Activated T-helper 2 cell treated with anti-CD3 and anti-CD28 coated beads, Interferon-gamma antibody, Interleukin-2, Interleukin-4, amounts not matched to agents 10 μg/mL and 5 μg/mL and 100 μg/mL, durations not matched to agents 14 hours and 24 hours and 36 hours (primary cell): ENCODE data around the gene GLB1L3. TPM values are rescaled to one million over a fixed set of nuclear protein-coding genes. Genes with fewer than 3 reads are reported as not detected.

Experiments
- DNase-seq: peaks from one replicate; pipeline ENCODE4 v3.0.0; 2021; ENCODE audit warnings: low spot score
- H3K27ac Mint-ChIP-seq: one replicate; pipeline ENCODE4 v1.8.0; 2021; ENCODE audit warnings: mixed read lengths
- H3K27me3 Mint-ChIP-seq: one replicate; pipeline ENCODE4 v1.8.0; 2021; ENCODE audit warnings: low read depth, mixed read lengths
- H3K36me3 Mint-ChIP-seq: one replicate; pipeline ENCODE4 v1.8.0; 2021; ENCODE audit warnings: low read depth, mixed read lengths
- H3K4me1 Mint-ChIP-seq: one replicate; pipeline ENCODE4 v1.8.0; 2021; ENCODE audit warnings: low read depth, mixed read lengths
- H3K4me3 Mint-ChIP-seq: one replicate; pipeline ENCODE4 v1.8.0; 2021; ENCODE audit warnings: low read depth, mild to moderate bottlenecking, moderate library complexity, mixed read lengths
- H3K9me3 Mint-ChIP-seq: one replicate; pipeline ENCODE4 v1.8.0; 2021; ENCODE audit warnings: mixed read lengths
- intact Hi-C: fragments of 100-400 bp; cut with micrococcal nuclease; formaldehyde crosslinking; loops from one replicate; pipeline ENCODE4 v1.15.1; 2023
- total RNA-seq: library from RNA; stranded (reverse); gene quantifications from 2 replicates; pipeline ENCODE4 v1.2.3, GENCODE V29; 2022

Gene GLB1L3, protein sequence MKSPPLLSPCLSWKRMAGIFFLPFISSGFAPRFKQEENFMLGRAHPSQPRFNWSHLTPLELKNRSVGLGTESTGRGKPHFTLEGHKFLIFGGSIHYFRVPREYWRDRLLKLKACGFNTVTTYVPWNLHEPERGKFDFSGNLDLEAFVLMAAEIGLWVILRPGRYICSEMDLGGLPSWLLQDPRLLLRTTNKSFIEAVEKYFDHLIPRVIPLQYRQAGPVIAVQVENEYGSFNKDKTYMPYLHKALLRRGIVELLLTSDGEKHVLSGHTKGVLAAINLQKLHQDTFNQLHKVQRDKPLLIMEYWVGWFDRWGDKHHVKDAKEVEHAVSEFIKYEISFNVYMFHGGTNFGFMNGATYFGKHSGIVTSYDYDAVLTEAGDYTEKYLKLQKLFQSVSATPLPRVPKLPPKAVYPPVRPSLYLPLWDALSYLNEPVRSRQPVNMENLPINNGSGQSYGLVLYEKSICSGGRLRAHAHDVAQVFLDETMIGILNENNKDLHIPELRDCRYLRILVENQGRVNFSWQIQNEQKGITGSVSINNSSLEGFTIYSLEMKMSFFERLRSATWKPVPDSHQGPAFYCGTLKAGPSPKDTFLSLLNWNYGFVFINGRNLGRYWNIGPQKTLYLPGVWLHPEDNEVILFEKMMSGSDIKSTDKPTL
- total RNA-seq = 14.5 and 15.4 TPM in 2 replicates

- intact Hi-C loops = loop anchor here (1.0 to 2.0 kb wide), 4 partner anchors 22 to 349 kb away; partner anchors contain the start of genes ACAD8, GLB1L2, THYN1 and VPS26B
- H3K9me3 Mint-ChIP-seq = peaks cover 5% of the 10 kb centered on the region
- H3K4me1 Mint-ChIP-seq = peaks cover 56% of the 10 kb centered on the region
- H3K27ac Mint-ChIP-seq = peak within 1 kb of the TSS; percentile 96
- H3K4me3 Mint-ChIP-seq = peak within 1 kb of the TSS; percentile 87
- DNase-seq = peak; percentile 82
- peaks cover 2% of the 10 kb centered on the region for H3K27me3 Mint-ChIP-seq
- H3K36me3 Mint-ChIP-seq = peaks cover 37% of the 10 kb centered on the region
These were observed at the start of gene GLB1L3 for GRCh38 chr11:134275534-134276395. TSS of gene GLB1L3 (plus strand) at chr11:134276379. CDS start at chr11:134276741, 362 bp downstream.

DNA sequence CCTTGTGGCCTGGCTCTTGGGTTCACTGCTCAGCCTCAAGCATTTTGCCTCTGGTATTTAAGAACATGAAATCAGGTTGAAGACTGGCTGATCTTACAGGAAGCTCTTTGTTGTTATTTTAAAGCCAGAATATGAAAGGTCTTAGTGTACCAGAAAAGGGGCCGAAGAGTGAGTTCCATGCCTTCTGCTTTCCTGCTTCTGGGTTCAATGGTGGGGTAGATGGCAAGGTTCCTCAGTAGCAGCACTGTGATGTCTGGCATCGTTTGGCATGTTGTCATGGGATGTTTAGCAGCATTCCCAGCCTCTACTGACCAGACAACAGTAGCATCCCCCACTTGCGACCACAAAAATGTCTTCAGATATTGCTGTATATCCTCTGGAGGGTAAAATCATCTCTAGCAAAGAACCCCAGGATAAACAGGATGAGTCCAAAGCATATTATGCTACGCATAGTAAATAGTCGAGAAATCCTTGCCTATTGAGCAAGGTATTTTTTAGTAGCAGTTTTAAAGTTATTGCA, 49.3 kb upstream of the GLB1L3 start:
- intact Hi-C loops = loop anchor here (10.0 kb wide), 1 partner anchor 192 kb away; no protein-coding TSS in a partner anchor
- Mint-ChIP-seq H3K27ac (no peak overlapping the region), H3K27me3 (no peaks in the 10 kb centered on the region), H3K4me1 (peaks cover 69% of the 10 kb centered on the region), H3K9me3 (no peaks in the 10 kb centered on the region), H3K4me3 (peak overlapping the region; percentile 37), H3K36me3 (peaks cover 31% of the 10 kb centered on the region)
- DNase-seq = no peak

DNA sequence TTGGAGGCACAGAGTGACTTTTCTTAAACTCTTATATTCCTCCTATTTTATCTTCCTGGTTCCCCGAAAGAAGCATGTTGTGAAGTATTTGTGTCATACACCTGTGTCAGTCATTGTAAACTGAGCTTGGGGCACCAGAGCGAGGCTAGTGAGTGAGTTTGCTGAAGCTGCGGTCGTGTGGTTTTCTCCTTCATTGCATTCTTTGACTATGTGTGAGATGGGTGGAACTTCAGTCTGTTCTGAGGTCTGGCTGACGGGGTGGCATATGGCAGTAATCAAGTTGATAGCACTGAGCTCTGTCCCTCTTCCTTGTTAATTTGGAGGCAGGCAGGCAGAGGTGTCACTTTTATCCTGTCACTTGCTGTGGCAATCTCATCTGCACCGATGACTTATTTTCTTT, 47.6 kb upstream of the GLB1L3 start:
- intact Hi-C loops = loop anchor here (10.0 kb wide), 1 partner anchor 194 kb away; no protein-coding TSS in a partner anchor
- Mint-ChIP-seq H3K4me3 (no peak overlapping the region), H3K36me3 (peaks cover 16% of the 10 kb centered on the region), H3K4me1 (peaks cover 70% of the 10 kb centered on the region), H3K27ac (no peak overlapping the region), H3K9me3 (no peaks in the 10 kb centered on the region), H3K27me3 (no peaks in the 10 kb centered on the region)
- no peak for DNase-seq

GRCh38 chr11:134229126-134229790, 46.9 kb upstream of the GLB1L3 start:
- peaks cover 16% of the 10 kb centered on the region for H3K36me3 Mint-ChIP-seq
- H3K4me3 Mint-ChIP-seq = no peak overlapping the region
- no peaks in the 10 kb centered on the region for H3K27me3 Mint-ChIP-seq
- intact Hi-C loops = loop anchor here (10.0 kb wide), 1 partner anchor 194 kb away; no protein-coding TSS in a partner anchor
- H3K9me3 Mint-ChIP-seq = no peaks in the 10 kb centered on the region
- H3K4me1 Mint-ChIP-seq = peaks cover 70% of the 10 kb centered on the region
- no peak for DNase-seq
- no peak overlapping the region for H3K27ac Mint-ChIP-seq

GRCh38 chr11:134230339-134230738, 45.8 kb upstream of the GLB1L3 start:
- peaks cover 70% of the 10 kb centered on the region for H3K4me1 Mint-ChIP-seq
- H3K9me3 Mint-ChIP-seq = no peaks in the 10 kb centered on the region
- intact Hi-C loops = no loop called here
- DNase-seq = no peak
- no peak overlapping the region for H3K4me3 Mint-ChIP-seq
- no peaks in the 10 kb centered on the region for H3K27me3 Mint-ChIP-seq
- peak overlapping the region; percentile 33 for H3K27ac Mint-ChIP-seq
- peaks cover 21% of the 10 kb centered on the region for H3K36me3 Mint-ChIP-seq

- peak overlapping the region; percentile 7 for H3K27ac Mint-ChIP-seq
- H3K4me3 Mint-ChIP-seq = no peak overlapping the region
- intact Hi-C loops = no loop called here
- H3K36me3 Mint-ChIP-seq = peaks cover 29% of the 10 kb centered on the region
- no peaks in the 10 kb centered on the region for H3K27me3 Mint-ChIP-seq
- no peak for DNase-seq
- H3K4me1 Mint-ChIP-seq = peaks cover 56% of the 10 kb centered on the region
- no peaks in the 10 kb centered on the region for H3K9me3 Mint-ChIP-seq
These were observed 44.1 kb upstream of the GLB1L3 start for GRCh38 chr11:134231958-134232659.

GRCh38 chr11:134233729-134234179, 42.4 kb upstream of the GLB1L3 start:
- peaks cover 31% of the 10 kb centered on the region for H3K36me3 Mint-ChIP-seq
- H3K27me3 Mint-ChIP-seq = no peaks in the 10 kb centered on the region
- H3K9me3 Mint-ChIP-seq = no peaks in the 10 kb centered on the region
- no peak for DNase-seq
- no peak overlapping the region for H3K27ac Mint-ChIP-seq
- intact Hi-C loops = no loop called here
- H3K4me1 Mint-ChIP-seq = peaks cover 42% of the 10 kb centered on the region
- no peak overlapping the region for H3K4me3 Mint-ChIP-seq

- Mint-ChIP-seq H3K4me3 (no peak overlapping the region), H3K27ac (no peak overlapping the region), H3K9me3 (no peaks in the 10 kb centered on the region), H3K4me1 (peaks cover 29% of the 10 kb centered on the region), H3K36me3 (peaks cover 38% of the 10 kb centered on the region), H3K27me3 (no peaks in the 10 kb centered on the region)
- DNase-seq = no peak
- intact Hi-C loops = no loop called here
These were observed 40.8 kb upstream of the GLB1L3 start for GRCh38 chr11:134235399-134235798.

DNA sequence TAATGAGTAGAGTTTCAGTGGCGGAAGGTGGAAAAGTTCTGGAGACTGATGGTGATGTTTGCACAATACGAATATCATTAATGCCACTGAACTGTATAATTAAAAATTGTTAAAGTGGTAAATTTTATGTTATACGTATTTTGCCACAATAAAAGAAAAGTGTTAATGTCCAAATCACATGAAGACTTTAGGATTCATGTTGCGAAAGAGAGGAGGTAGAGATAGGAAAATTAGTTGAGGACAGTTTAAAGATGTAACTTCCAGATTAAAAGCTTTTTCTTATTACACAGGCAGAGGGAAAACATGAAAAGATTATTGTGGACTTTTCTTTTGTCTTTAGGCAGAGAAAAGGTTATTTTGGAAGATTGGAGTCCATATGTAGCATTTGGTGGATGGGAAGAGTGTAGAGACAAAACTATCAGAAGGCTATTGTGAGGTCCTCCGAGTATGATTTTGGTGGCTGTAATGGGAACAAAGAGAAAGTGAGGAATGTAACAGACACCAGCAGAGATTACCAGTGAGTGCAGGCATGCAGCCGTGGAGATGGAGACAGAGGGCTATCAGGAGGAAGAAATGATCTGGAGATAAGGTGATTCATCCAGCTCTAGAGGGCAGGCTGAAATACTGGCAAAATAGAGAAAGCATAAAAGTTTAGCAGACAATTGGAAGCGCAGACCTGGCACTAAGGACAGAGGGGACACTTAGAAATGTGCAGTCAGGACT, 39.2 kb upstream of the GLB1L3 start:
- no peak for DNase-seq
- Mint-ChIP-seq H3K9me3 (no peaks in the 10 kb centered on the region), H3K4me3 (no peak overlapping the region), H3K27ac (peak overlapping the region; percentile 24), H3K4me1 (peaks cover 18% of the 10 kb centered on the region), H3K27me3 (no peaks in the 10 kb centered on the region), H3K36me3 (peaks cover 35% of the 10 kb centered on the region)
- intact Hi-C loops = no loop called here

GRCh38 chr11:134237557-134237922, 38.6 kb upstream of the GLB1L3 start:
- intact Hi-C loops = no loop called here
- peaks cover 38% of the 10 kb centered on the region for H3K36me3 Mint-ChIP-seq
- H3K4me3 Mint-ChIP-seq = no peak overlapping the region
- H3K27ac Mint-ChIP-seq = peak overlapping the region; percentile 24
- no peaks in the 10 kb centered on the region for H3K9me3 Mint-ChIP-seq
- DNase-seq = no peak
- no peaks in the 10 kb centered on the region for H3K27me3 Mint-ChIP-seq
- peaks cover 13% of the 10 kb centered on the region for H3K4me1 Mint-ChIP-seq

DNA sequence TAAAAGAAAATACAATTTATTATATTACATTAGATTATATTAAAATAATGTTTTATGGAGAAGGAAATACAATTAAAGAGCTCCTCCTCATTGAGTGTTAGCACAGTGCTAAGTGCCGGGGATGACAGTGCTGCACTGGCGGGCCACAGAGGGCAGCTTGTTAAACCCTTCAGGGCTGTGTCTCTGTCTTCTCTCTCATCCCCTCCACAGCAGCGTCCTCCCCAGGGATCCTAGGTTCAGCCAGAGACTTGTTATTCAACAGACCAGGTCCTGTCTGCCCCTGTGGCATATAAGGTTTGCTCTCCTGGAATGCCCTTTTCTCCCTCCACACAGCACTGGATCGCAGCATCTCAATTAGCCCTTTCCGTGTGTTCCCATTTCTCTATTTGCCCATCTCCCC, 37.2 kb upstream of the GLB1L3 start:
- Mint-ChIP-seq H3K9me3 (no peaks in the 10 kb centered on the region), H3K27ac (no peak overlapping the region), H3K27me3 (no peaks in the 10 kb centered on the region), H3K4me3 (no peak overlapping the region), H3K36me3 (peaks cover 52% of the 10 kb centered on the region), H3K4me1 (peaks cover 5% of the 10 kb centered on the region)
- intact Hi-C loops = no loop called here
- DNase-seq = no peak
